Vagina (tissue), 2 donors: ENCODE data around the gene MST1R.
"Not testable (repeated sequence)": the region's sequence is repeated elsewhere in the genome, so short reads cannot be mapped to it uniquely, and the experiment has no call there.

Experiments
- POLR2A ChIP-seq, 2 donors: fragments of 450-650 bp; IDR thresholded peaks; one replicate each; pipeline ENCODE4 v1.6.1; 2017; ENCODE audit warnings: antibody characterized with exemption in 2 of 2, mild to moderate bottlenecking in 2 of 2, moderate library complexity in 2 of 2
- POLR2AphosphoS5 ChIP-seq, 2 donors: sonication (generic); formaldehyde crosslinking; IDR thresholded peaks; one replicate each; pipeline ENCODE4 v1.9.0; 2017; ENCODE audit warnings: antibody characterized with exemption in 2 of 2, mild to moderate bottlenecking in 2 of 2, low read depth in 1 of 2; ENCODE audit not compliant: insufficient read depth in 1 of 2
- TF ChIP-seq, protein P1 (sequence below), 3 experiments: fragments of 450-650 bp in 2 of 3; fragments of 200-600 bp in 1 of 3; sonication (generic) in 1 of 3; IDR thresholded peaks; one replicate each; pipeline ENCODE4 v1.5.1; 2017 to 2019; ENCODE audit warnings: antibody characterized with exemption in 3 of 3, mild to moderate bottlenecking in 2 of 3, moderate library complexity in 2 of 3

- TF ChIP-seq POLR2A (IDR thresholded peaks at IDR 0.05); POLR2AphosphoS5 (IDR thresholded peaks at IDR 0.05; ENCODE audit: insufficient read depth in 1 of 2, low read depth in 1 of 2): not testable (repeated sequence)
- TF ChIP-seq, protein P1, sequence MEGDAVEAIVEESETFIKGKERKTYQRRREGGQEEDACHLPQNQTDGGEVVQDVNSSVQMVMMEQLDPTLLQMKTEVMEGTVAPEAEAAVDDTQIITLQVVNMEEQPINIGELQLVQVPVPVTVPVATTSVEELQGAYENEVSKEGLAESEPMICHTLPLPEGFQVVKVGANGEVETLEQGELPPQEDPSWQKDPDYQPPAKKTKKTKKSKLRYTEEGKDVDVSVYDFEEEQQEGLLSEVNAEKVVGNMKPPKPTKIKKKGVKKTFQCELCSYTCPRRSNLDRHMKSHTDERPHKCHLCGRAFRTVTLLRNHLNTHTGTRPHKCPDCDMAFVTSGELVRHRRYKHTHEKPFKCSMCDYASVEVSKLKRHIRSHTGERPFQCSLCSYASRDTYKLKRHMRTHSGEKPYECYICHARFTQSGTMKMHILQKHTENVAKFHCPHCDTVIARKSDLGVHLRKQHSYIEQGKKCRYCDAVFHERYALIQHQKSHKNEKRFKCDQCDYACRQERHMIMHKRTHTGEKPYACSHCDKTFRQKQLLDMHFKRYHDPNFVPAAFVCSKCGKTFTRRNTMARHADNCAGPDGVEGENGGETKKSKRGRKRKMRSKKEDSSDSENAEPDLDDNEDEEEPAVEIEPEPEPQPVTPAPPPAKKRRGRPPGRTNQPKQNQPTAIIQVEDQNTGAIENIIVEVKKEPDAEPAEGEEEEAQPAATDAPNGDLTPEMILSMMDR (IDR thresholded peaks at IDR 0.05) = not testable (repeated sequence)
These were observed 14.3 kb upstream of the MST1R start for GRCh38 chr3:49917806-49918590.
